Dedifferentiated amniotic fluid mesenchymal stem cell (primary cell): Measurements from ENCODE around the gene GPC5.

Experiments used
- DNase-seq: peaks from one replicate; pipeline ENCODE4 v3.0.0-alpha.2; 2016; ENCODE audit errors: extremely low spot score

GPC5 gene

GRCh38 chr13:91454666-91455065 is 56.2 kb downstream of the GPC5 start:
- no peak for DNase-seq

- no peak for DNase-seq
Observed at GRCh38 chr13:91456837-91457236, 58.4 kb downstream of the GPC5 start.

- no peak for DNase-seq
Observed at GRCh38 chr13:91459485-91459884, 61.1 kb downstream of the GPC5 start.

- DNase-seq, result no peak
Observed at GRCh38 chr13:91464336-91464735, 65.9 kb downstream of the GPC5 start.

- DNase-seq, result no peak
Observed at GRCh38 chr13:91467236-91467635, 68.8 kb downstream of the GPC5 start.

GRCh38 chr13:91468301-91468700 is 69.9 kb downstream of the GPC5 start:
- no peak for DNase-seq

GRCh38 chr13:91470084-91470621 is 71.7 kb downstream of the GPC5 start:
- no peak for DNase-seq

- DNase-seq, result no peak
Observed at GRCh38 chr13:91470681-91471080, 72.3 kb downstream of the GPC5 start.

- no peak for DNase-seq
Observed at GRCh38 chr13:91482427-91482826, 84.0 kb downstream of the GPC5 start.

- DNase-seq, result no peak
Observed at GRCh38 chr13:91491980-91492379, 93.6 kb downstream of the GPC5 start.

GRCh38 chr13:91493442-91493841 is 95.0 kb downstream of the GPC5 start:
- no peak for DNase-seq

- DNase-seq, result no peak
Observed at GRCh38 chr13:91498298-91498697, 99.9 kb downstream of the GPC5 start.

- DNase-seq, result no peak
Observed at GRCh38 chr13:91504216-91504615, 105.8 kb downstream of the GPC5 start.

- DNase-seq, result no peak
Observed at GRCh38 chr13:91506759-91507158, 108.3 kb downstream of the GPC5 start.

- DNase-seq, result no peak
Observed at GRCh38 chr13:91510058-91510457, 111.6 kb downstream of the GPC5 start.

GRCh38 chr13:91513790-91514189 is 115.4 kb downstream of the GPC5 start:
- DNase-seq, result no peak

GRCh38 chr13:91516799-91517198 is 118.4 kb downstream of the GPC5 start:
- DNase-seq, result no peak

GRCh38 chr13:91520952-91521351 is 122.5 kb downstream of the GPC5 start:
- DNase-seq, result no peak

- no peak for DNase-seq
Observed at GRCh38 chr13:91523116-91523515, 124.7 kb downstream of the GPC5 start.

- no peak for DNase-seq
Observed at GRCh38 chr13:91526543-91527033, 128.2 kb downstream of the GPC5 start.

- DNase-seq, result no peak
Observed at GRCh38 chr13:91529739-91530482, 131.5 kb downstream of the GPC5 start.

- no peak for DNase-seq
Observed at GRCh38 chr13:91531646-91532045, 133.2 kb downstream of the GPC5 start.

- no peak for DNase-seq
Observed at GRCh38 chr13:91533354-91533753, 134.9 kb downstream of the GPC5 start.

GRCh38 chr13:91534996-91535395 is 136.6 kb downstream of the GPC5 start:
- DNase-seq, result no peak
